H1 (cell line): ENCODE data around the gene UCMA. TPM values are rescaled to one million over a fixed set of nuclear protein-coding genes. Genes with fewer than 3 reads are reported as not detected.

Experiments
- CTCF ChIA-PET: fragments of 300-600 bp; sonication (Branson Sonifier 250); formaldehyde crosslinking; loops from one replicate; lab custom pipeline; 2021; ENCODE audit not compliant: partially characterized antibody; lab: Charles Lee
- POLR2A ChIA-PET: fragments of 300-600 bp; sonication (Branson Sonifier 250); formaldehyde crosslinking; loops from one replicate; lab custom pipeline; 2021; ENCODE audit warnings: inconsistent platforms; ENCODE audit not compliant: partially characterized antibody; lab: Charles Lee
- DNase-seq, 2 experiments: peaks; one replicate each; pipeline versions ENCODE4 v3.0.0 to v3.0.0-alpha.2; 2010 to 2022; ENCODE audit warnings: low spot score in 2 of 2, low read depth in 1 of 2, mixed read lengths in 1 of 2
- FAIRE-seq: peaks from 2 replicates; lab custom pipeline; 2011; peaks lifted over from hg19 to GRCh38; lab: Jason Lieb, UNC
- H2AFZ ChIP-seq: 2 replicates; pipeline ENCODE4 v1.8.1; 2012; ENCODE audit warnings: low read length, inconsistent platforms
- H2AK5ac ChIP-seq: 2 replicates; pipeline ENCODE4 v1.6.1; 2013; ENCODE audit warnings: low read depth, low read length
- H2BK120ac ChIP-seq: replicated peaks from 2 replicates; pipeline ENCODE3; 2013; ENCODE audit warnings: low read depth, low read length, inconsistent platforms
- H2BK12ac ChIP-seq: 2 replicates; pipeline ENCODE4 v1.6.1; 2013; ENCODE audit warnings: low read depth, low read length
- H2BK15ac ChIP-seq: 2 replicates; pipeline ENCODE4 v1.6.1; 2013; ENCODE audit warnings: low read length
- H2BK20ac ChIP-seq: 2 replicates; pipeline ENCODE4 v1.6.1; 2013; ENCODE audit warnings: low read length
- H2BK5ac ChIP-seq: 2 replicates; pipeline ENCODE4 v1.6.1; 2013; ENCODE audit warnings: low read depth, low read length
- H3K14ac ChIP-seq: 2 replicates; pipeline ENCODE4 v1.6.1; 2013; ENCODE audit warnings: inconsistent platforms; ENCODE audit not compliant: insufficient read length
- H3K18ac ChIP-seq: 2 replicates; pipeline ENCODE4 v1.6.1; 2013; ENCODE audit warnings: low read length; ENCODE audit errors: extremely low read depth
- H3K23ac ChIP-seq: 2 replicates; pipeline ENCODE4 v1.6.1; 2013; ENCODE audit warnings: inconsistent platforms; ENCODE audit not compliant: insufficient read length
- H3K23me2 ChIP-seq: 2 replicates; pipeline ENCODE4 v1.6.1; 2013; ENCODE audit warnings: low read depth, low read length
- H3K27ac ChIP-seq: 2 replicates; pipeline ENCODE4 v1.6.1; 2011; ENCODE audit warnings: low read depth, low read length, inconsistent platforms
- H3K27me3 ChIP-seq, 4 experiments: replicated peaks in 1 of 4; 1 replicate in 1 of 4; 2 replicates in 3 of 4; pipeline versions ENCODE4 v1.6.1 to v1.8.1; 2011 to 2013; ENCODE audit warnings: low read length in 3 of 4, mild to moderate bottlenecking in 3 of 4, inconsistent platforms in 2 of 4, mixed read lengths in 2 of 4, moderate library complexity in 1 of 4; ENCODE audit not compliant: control insufficient read depth in 3 of 4, insufficient read depth in 3 of 4; ENCODE audit errors: extremely low read depth in 1 of 4
- H3K36me3 ChIP-seq, 4 experiments: 2 replicates each; pipeline versions ENCODE4 v1.6.1 to v1.8.1; 2011 to 2013; ENCODE audit warnings: mild to moderate bottlenecking in 4 of 4, low read length in 3 of 4, moderate library complexity in 2 of 4, control low read depth in 1 of 4, inconsistent platforms in 1 of 4; ENCODE audit not compliant: insufficient read depth in 4 of 4, control insufficient read depth in 2 of 4
- H3K4ac ChIP-seq: replicated peaks from 2 replicates; pipeline ENCODE3; 2013; ENCODE audit warnings: low read length, low read depth, mixed read lengths, inconsistent platforms; ENCODE audit not compliant: insufficient read length
- H3K4me1 ChIP-seq, 4 experiments: replicated peaks in 1 of 4; 1 replicate in 1 of 4; 2 replicates in 3 of 4; pipeline versions ENCODE4 v1.6.1 to v1.8.1; 2011 to 2013; ENCODE audit warnings: low read length in 3 of 4, inconsistent platforms in 2 of 4, mixed read lengths in 1 of 4; ENCODE audit not compliant: insufficient read depth in 4 of 4, control insufficient read depth in 3 of 4
- H3K4me2 ChIP-seq, 2 experiments: 2 replicates each; pipeline versions ENCODE4 v1.6.1 to v1.8.1; 2011 to 2013; ENCODE audit warnings: low read depth in 2 of 2, low read length in 2 of 2, control low read depth in 1 of 2, inconsistent platforms in 1 of 2, mild to moderate bottlenecking in 1 of 2; ENCODE audit not compliant: insufficient read depth in 1 of 2
- H3K4me3 ChIP-seq, 4 experiments: fragments of 200-600, 300-600 bp in 1 of 4; sonication (generic), shearing (Covaris generic), sonication (Bioruptor Twin) in 1 of 4; 2 replicates each; pipeline versions ENCODE4 v1.5.1 to v1.8.1; 2011 to 2016; ENCODE audit warnings: low read length in 4 of 4, low read depth in 3 of 4, control low read depth in 2 of 4, inconsistent platforms in 2 of 4, mild to moderate bottlenecking in 2 of 4, mixed read lengths in 1 of 4, moderate library complexity in 1 of 4; ENCODE audit not compliant: insufficient read depth in 2 of 4; ENCODE audit errors: extremely low read depth in 1 of 4
- H3K56ac ChIP-seq: replicated peaks from 2 replicates; pipeline ENCODE3; 2013; ENCODE audit warnings: low read depth, mild to moderate bottlenecking, mixed read lengths, low read length, inconsistent platforms; ENCODE audit not compliant: insufficient read length
- H3K79me1 ChIP-seq: 2 replicates; pipeline ENCODE4 v1.6.1; 2013; ENCODE audit warnings: low read depth, low read length, control low read depth
- H3K79me2 ChIP-seq, 2 experiments: 2 replicates each; pipeline versions ENCODE4 v1.6.1 to v1.8.1; 2012 to 2013; ENCODE audit warnings: low read length in 2 of 2, mild to moderate bottlenecking in 2 of 2, inconsistent platforms in 1 of 2; ENCODE audit not compliant: insufficient read depth in 2 of 2, control insufficient read depth in 1 of 2
- H3K9ac ChIP-seq, 4 experiments: replicated peaks in 1 of 4; 1 replicate in 1 of 4; 2 replicates in 3 of 4; pipeline versions ENCODE4 v1.6.1 to v1.8.1; 2011 to 2013; ENCODE audit warnings: low read depth in 3 of 4, low read length in 3 of 4, control low read depth in 2 of 4, mild to moderate bottlenecking in 2 of 4, moderate library complexity in 2 of 4, inconsistent platforms in 1 of 4; ENCODE audit errors: extremely low read depth in 1 of 4
- H3K9me3 ChIP-seq, 2 experiments: 2 replicates each; pipeline versions ENCODE4 v1.6.1 to v1.8.1; 2012 to 2013; ENCODE audit warnings: mild to moderate bottlenecking in 2 of 2, moderate library complexity in 2 of 2, control low read depth in 1 of 2, inconsistent platforms in 1 of 2, low read depth in 1 of 2, low read length in 1 of 2, mixed read lengths in 1 of 2; ENCODE audit not compliant: insufficient read depth in 2 of 2
- H4K20me1 ChIP-seq, 2 experiments: replicated peaks in 1 of 2; 2 replicates each; pipeline versions ENCODE3 to v1.8.1; 2011 to 2013; ENCODE audit warnings: inconsistent platforms in 2 of 2, low read length in 2 of 2, mild to moderate bottlenecking in 1 of 2; ENCODE audit not compliant: insufficient read depth in 2 of 2, control insufficient read depth in 1 of 2
- H4K5ac ChIP-seq: 2 replicates; pipeline ENCODE4 v1.6.1; 2013; ENCODE audit warnings: low read length, low read depth, mixed read lengths, inconsistent platforms; ENCODE audit not compliant: insufficient read length
- H4K8ac ChIP-seq: 2 replicates; pipeline ENCODE4 v1.8.0; 2013; ENCODE audit warnings: mild to moderate bottlenecking, moderate library complexity, low read length, inconsistent platforms; ENCODE audit not compliant: insufficient read depth; ENCODE audit errors: extremely low read depth
- H4K91ac ChIP-seq: replicated peaks from 2 replicates; pipeline ENCODE3; 2013; ENCODE audit warnings: low read length, mixed read lengths, inconsistent platforms; ENCODE audit not compliant: insufficient read length
- CHD2 ChIP-seq: IDR thresholded peaks from 2 replicates; pipeline ENCODE4 v1.6.1; 2012; ENCODE audit warnings: low read length, improper control_type of control experiment
- E2F6 ChIP-seq: IDR thresholded peaks from 2 replicates; pipeline ENCODE4 v1.6.1; 2012; ENCODE audit warnings: inconsistent platforms
- EGR1 ChIP-seq: IDR thresholded peaks from 2 replicates; pipeline ENCODE4 v1.6.1; 2011; ENCODE audit warnings: low read depth, low read length, borderline replicate concordance
- FOSL1 ChIP-seq: IDR thresholded peaks from 2 replicates; pipeline ENCODE4 v1.6.1; 2011; ENCODE audit warnings: mild to moderate bottlenecking, low read depth, low read length, moderate library complexity; ENCODE audit not compliant: insufficient read depth
- GTF2F1 ChIP-seq: IDR thresholded peaks from 2 replicates; pipeline ENCODE4 v1.6.1; 2012; ENCODE audit warnings: low read depth, low read length, improper control_type of control experiment, borderline replicate concordance
- HDAC2 ChIP-seq, 2 experiments: fragments of 300-600 bp in 1 of 2; sonication (generic) in 1 of 2; IDR thresholded peaks; 2 replicates each; pipeline ENCODE4 v1.6.1; 2011 to 2012; ENCODE audit warnings: low read depth in 2 of 2, low read length in 2 of 2, mild to moderate bottlenecking in 2 of 2, moderate library complexity in 2 of 2, borderline replicate concordance in 1 of 2, inconsistent platforms in 1 of 2
- POLR2AphosphoS5 ChIP-seq: IDR thresholded peaks from 2 replicates; pipeline ENCODE4 v1.6.1; 2011; ENCODE audit warnings: low read depth, low read length
- TAF7 ChIP-seq: optimal IDR thresholded peaks from 2 replicates; pipeline ENCODE3; 2011; ENCODE audit warnings: low read depth, mild to moderate bottlenecking, inconsistent platforms, low read length, moderate library complexity, borderline replicate concordance
- TBP ChIP-seq: IDR thresholded peaks from 2 replicates; pipeline ENCODE4 v1.6.1; 2011; ENCODE audit warnings: low read depth, low read length, improper control_type of control experiment
- YY1 ChIP-seq: IDR thresholded peaks from 2 replicates; pipeline ENCODE4 v1.6.1; 2011; ENCODE audit warnings: low read depth, mild to moderate bottlenecking, low read length
- WGBS, 2 experiments: shearing (Covaris generic) in 1 of 2; methylation state at CpG; one replicate each; pipeline versions ENCODE4 v1.1.6 to v1.1.7; 2013 to 2015; ENCODE audit warnings: low lambda C conversion rate in 2 of 2, mixed read lengths in 2 of 2, inconsistent platforms in 1 of 2, low coverage in 1 of 2, missing lambda C conversion rate in 1 of 2; ENCODE audit not compliant: insufficient replicate concordance in 2 of 2, insufficient coverage in 1 of 2, insufficient read length in 1 of 2; ENCODE audit errors: extremely low coverage in 1 of 2, missing lambda C conversion rate in 1 of 2; 5-methylcytosine and 5-hydroxymethylcytosine counted together
- polyA plus RNA-seq, 7 experiments: library from polyadenylated mRNA; depleted of rRNA in 3 of 7; stranded (reverse) in 5 of 7; unstranded in 2 of 7; fragments of >200 nt in 5 of 7; fragments of 200-250 nt in 2 of 7; gene quantifications; 1 replicate in 5 of 7; 2 replicates in 1 of 7; 4 replicates in 1 of 7; pipeline versions ENCODE4 v1.2.1 to v1.2.3, GENCODE V29; 2011 to 2013; ENCODE audit warnings: missing spikeins in 2 of 7, mixed read lengths in 2 of 7
- total RNA-seq: library from RNA; stranded (reverse); fragmentation: NEBNext Ultra II Directional; extraction: Animal tissue kit (Norgen Biotek cat#: 25700); gene quantifications from 2 replicates; pipeline ENCODE4 v1.2.1, GENCODE V29; 2021

UCMA gene
- total and polyA plus RNA-seq, 2 of the 8 experiments (the other 6 are each of a cell fraction or from before 2014, with no cell fraction given), result 1.2 to 4.6 TPM

GRCh38 chr10:13233358-13233757 lies 816 bp downstream of the UCMA start:
- H2BK120ac ChIP-seq, result no peak overlapping the region
- peak overlapping the region; percentile 55 to 56; a peak in 3 of 4 replicates for H3K4me2 ChIP-seq
- TF ChIP-seq HDAC2 (IDR thresholded peaks at IDR 0.05; ENCODE audit: borderline replicate concordance in 1 of 2, low read depth in 2 of 2, low read length in 2 of 2) (no peak), E2F6 (no peak), YY1 (no peak), CHD2 (no peak), GTF2F1 (no peak), TAF7 (no peak), EGR1 (no peak), TBP (no peak), FOSL1 (no peak), POLR2AphosphoS5 (no peak)

More at GRCh38 chr10:13233358-13233757, 816 bp downstream of the UCMA start:
- Histone ChIP-seq H3K36me3 (no peaks in the 10 kb centered on the region), H3K23ac (no peak overlapping the region), H2AK5ac (no peak overlapping the region), H3K27me3 (no peaks in the 10 kb centered on the region), H2BK20ac (no peak overlapping the region), H3K79me2 (no peaks in the 10 kb centered on the region), H3K4me3 (no peak overlapping the region; a peak in 1 of 8 replicates), H4K5ac (no peak overlapping the region), H2BK15ac (no peak overlapping the region), H3K18ac (no peak overlapping the region), H3K14ac (no peak overlapping the region), H3K23me2 (peaks cover 2% of the 10 kb centered on the region; the same call in 1 of the 2 replicates), H4K91ac (no peak overlapping the region), H3K9ac (no peak overlapping the region), H3K27ac (no peak overlapping the region), H3K79me1 (no peaks in the 10 kb centered on the region), H3K4me1 (peaks cover 4 to 20% (median 10%) of the 10 kb centered on the region in 4 experiments), H4K8ac (no peak overlapping the region), H4K20me1 (no peaks in the 10 kb centered on the region), H3K9me3 (no peaks in the 10 kb centered on the region), H2AFZ (no peak overlapping the region), H3K56ac (no peak overlapping the region), H2BK5ac (no peak overlapping the region), H2BK12ac (0 out of 2 replicates have a peak overlapping the region, but pooled peaks have one; percentile 39), H3K4ac (no peak overlapping the region)
- ChIA-PET POLR2A (no interaction called here), CTCF (interaction anchor here (1.5 kb wide), 1 partner anchor 303 kb away, joined by 3 read pairs; no protein-coding TSS in a partner anchor)
- 44% methylated on average over 13 of the region's 14 CpGs; no CpG with 5 or more reads in 1 of the 2 experiments for WGBS, 2 experiments
- FAIRE-seq (no peak), DNase-seq (no peak)
